GM18870 (cell line): ENCODE measurements around the gene UBASH3B.

Experiments used
- ATAC-seq: cut with Tn5 transposase; IDR thresholded peaks from one replicate; pipeline ENCODE4 v1.9.1; 2021; ENCODE audit warnings: moderate library complexity; ENCODE audit not compliant: unreplicated experiment

The UBASH3B gene

GRCh38 chr11:122781378-122782195, 126.1 kb downstream of the UBASH3B start:
- ATAC-seq, result peak; percentile 69

- ATAC-seq, result no peak
Observed at GRCh38 chr11:122782222-122782621, 126.7 kb downstream of the UBASH3B start.

GRCh38 chr11:122784325-122784955, 128.9 kb downstream of the UBASH3B start:
- ATAC-seq, result no peak

GRCh38 chr11:122785031-122785541, 129.6 kb downstream of the UBASH3B start:
- ATAC-seq, result no peak

- no peak for ATAC-seq
Observed at GRCh38 chr11:122786896-122787295, 131.4 kb downstream of the UBASH3B start.

GRCh38 chr11:122788781-122789535, 133.4 kb downstream of the UBASH3B start:
- no peak for ATAC-seq

- ATAC-seq, result no peak
Observed at GRCh38 chr11:122789907-122790306, 134.4 kb downstream of the UBASH3B start.

- no peak for ATAC-seq
Observed at GRCh38 chr11:122791411-122791810, 135.9 kb downstream of the UBASH3B start.

GRCh38 chr11:122791836-122792235, 136.3 kb downstream of the UBASH3B start:
- ATAC-seq, result no peak

GRCh38 chr11:122793515-122793914, 138.0 kb downstream of the UBASH3B start:
- no peak for ATAC-seq

- no peak for ATAC-seq
Observed at GRCh38 chr11:122795307-122795706, 139.8 kb downstream of the UBASH3B start.

GRCh38 chr11:122796128-122796717, 140.7 kb downstream of the UBASH3B start:
- peak; percentile 57 for ATAC-seq

GRCh38 chr11:122797651-122798050, 142.1 kb downstream of the UBASH3B start:
- no peak for ATAC-seq

- ATAC-seq, result no peak
Observed at GRCh38 chr11:122799406-122800105, 144.0 kb downstream of the UBASH3B start.

- no peak for ATAC-seq
Observed at GRCh38 chr11:122802876-122803275, 147.4 kb downstream of the UBASH3B start.

GRCh38 chr11:122803306-122803705, 147.8 kb downstream of the UBASH3B start:
- ATAC-seq, result no peak

GRCh38 chr11:122803716-122804115, 148.2 kb downstream of the UBASH3B start:
- ATAC-seq, result no peak

- no peak for ATAC-seq
Observed at GRCh38 chr11:122804161-122804560, 148.6 kb downstream of the UBASH3B start.

GRCh38 chr11:122804796-122805195, 149.3 kb downstream of the UBASH3B start:
- ATAC-seq, result no peak

GRCh38 chr11:122807731-122808477, 152.4 kb downstream of the UBASH3B start:
- ATAC-seq, result no peak
